Measurements from ENCODE around the gene RAB44. TPM values are rescaled to one million over a fixed set of nuclear protein-coding genes. Genes with fewer than 3 reads are reported as not detected.

The RAB44 gene
- total RNA-seq, 1 experiment from 2014 or later: not detected

DNA sequence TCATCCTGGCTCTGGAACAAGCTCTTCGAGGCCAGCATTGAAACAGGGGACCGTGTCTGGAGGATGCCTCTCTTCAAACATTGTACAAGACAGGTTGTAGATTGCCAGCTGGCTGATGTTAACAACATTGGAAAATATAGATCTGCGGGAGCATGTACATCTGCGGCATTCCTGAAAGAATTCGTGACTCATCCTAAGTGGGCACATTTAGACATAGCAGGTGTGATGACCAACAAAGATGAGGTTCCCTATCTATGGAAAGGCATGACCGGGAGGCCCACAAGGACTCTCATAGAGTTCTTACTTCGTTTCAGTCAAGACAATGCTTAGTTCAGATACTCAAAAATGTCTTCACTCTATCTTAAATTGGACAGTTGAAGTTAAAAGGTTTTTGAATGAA lies 22.7 kb upstream of the RAB44 start:
- no peak overlapping the region for H2BK15ac ChIP-seq (ENCODE audit: low read depth, low read length)
- WGBS (ENCODE audit: extremely low coverage, insufficient read length, low lambda C conversion rate): no CpG with 5 or more reads among the region's 7 CpGs

More for the DNA sequence above, 22.7 kb upstream of the RAB44 start:
- Histone ChIP-seq H3K79me2 (ENCODE audit: insufficient read depth, low read length) (no peaks in the 10 kb centered on the region), H3K27ac (ENCODE audit: insufficient read length, low read depth, low read length) (no peak overlapping the region), H3K14ac (ENCODE audit: insufficient read depth, low read length) (no peak overlapping the region), H2AK5ac (ENCODE audit: insufficient read length, low read length) (no peak overlapping the region), H3K79me1 (ENCODE audit: insufficient read depth, low read depth, low read length, poor library complexity, severe bottlenecking) (no peaks in the 10 kb centered on the region), H2AFZ (ENCODE audit: low read length) (no peak overlapping the region), H2BK120ac (ENCODE audit: low read depth, low read length, poor library complexity, severe bottlenecking) (no peak overlapping the region), H2BK20ac (ENCODE audit: low read depth, low read length, poor library complexity, severe bottlenecking) (no peak overlapping the region), H4K8ac (replicated peaks; ENCODE audit: insufficient read length, low read depth, low read length) (no peak overlapping the region), H3K4me2 (ENCODE audit: insufficient read depth, insufficient read length, low read length) (no peak overlapping the region), H3T11ph (ENCODE audit: low read length) (no peak overlapping the region), H3K27me3 (ENCODE audit: insufficient read depth, low read length) (peaks cover 5% of the 10 kb centered on the region; the same call in 1 of the 2 replicates), H2BK12ac (ENCODE audit: insufficient read length, low read depth, low read length) (no peak overlapping the region), H3K23me2 (ENCODE audit: insufficient read length, low read depth, low read length, poor library complexity, severe bottlenecking) (peaks cover 10% of the 10 kb centered on the region), H2BK5ac (ENCODE audit: insufficient read length, low read length) (no peak overlapping the region), H4K5ac (ENCODE audit: insufficient read length, low read depth, low read length) (no peak overlapping the region), H3K23ac (ENCODE audit: insufficient read length, low read depth, low read length) (no peak overlapping the region), H3K56ac (ENCODE audit: insufficient read length, low read depth, low read length) (no peak overlapping the region), H3K9ac (ENCODE audit: extremely low read depth, insufficient read length, low read length) (no peak overlapping the region), H3K4ac (ENCODE audit: low read depth, low read length) (no peak overlapping the region), H3K4me1 (ENCODE audit: insufficient read depth, low read length) (peaks cover 6% of the 10 kb centered on the region; the same call in 1 of the 2 replicates), H3K18ac (ENCODE audit: insufficient read length, low read depth, low read length) (no peak overlapping the region), H4K20me1 (ENCODE audit: control insufficient read depth, insufficient read depth, insufficient read length) (no peaks in the 10 kb centered on the region), H4K91ac (ENCODE audit: insufficient read length, low read depth, low read length) (no peak overlapping the region), H3K9me3 (ENCODE audit: control insufficient read depth, low read depth, low read length) (no peaks in the 10 kb centered on the region)
- Mint-ChIP-seq H3K27me3 (ENCODE audit: low read depth) (peaks cover 15% of the 10 kb centered on the region), H3K4me3 (no peak overlapping the region), H3K27ac (peak overlapping the region in 1 of 3 experiments; percentile 21; a peak in 1 of 7 replicates), H3K4me1 (peaks cover 33 to 36% of the 10 kb centered on the region in 2 experiments), H3K36me3 (ENCODE audit: insufficient read depth in 1 of 3, low read depth in 3 of 3) (no peaks in the 10 kb centered on the region), H3K9me3 (no peaks in the 10 kb centered on the region; a peak in 1 of 5 replicates)
- TF ChIP-seq, protein P1, sequence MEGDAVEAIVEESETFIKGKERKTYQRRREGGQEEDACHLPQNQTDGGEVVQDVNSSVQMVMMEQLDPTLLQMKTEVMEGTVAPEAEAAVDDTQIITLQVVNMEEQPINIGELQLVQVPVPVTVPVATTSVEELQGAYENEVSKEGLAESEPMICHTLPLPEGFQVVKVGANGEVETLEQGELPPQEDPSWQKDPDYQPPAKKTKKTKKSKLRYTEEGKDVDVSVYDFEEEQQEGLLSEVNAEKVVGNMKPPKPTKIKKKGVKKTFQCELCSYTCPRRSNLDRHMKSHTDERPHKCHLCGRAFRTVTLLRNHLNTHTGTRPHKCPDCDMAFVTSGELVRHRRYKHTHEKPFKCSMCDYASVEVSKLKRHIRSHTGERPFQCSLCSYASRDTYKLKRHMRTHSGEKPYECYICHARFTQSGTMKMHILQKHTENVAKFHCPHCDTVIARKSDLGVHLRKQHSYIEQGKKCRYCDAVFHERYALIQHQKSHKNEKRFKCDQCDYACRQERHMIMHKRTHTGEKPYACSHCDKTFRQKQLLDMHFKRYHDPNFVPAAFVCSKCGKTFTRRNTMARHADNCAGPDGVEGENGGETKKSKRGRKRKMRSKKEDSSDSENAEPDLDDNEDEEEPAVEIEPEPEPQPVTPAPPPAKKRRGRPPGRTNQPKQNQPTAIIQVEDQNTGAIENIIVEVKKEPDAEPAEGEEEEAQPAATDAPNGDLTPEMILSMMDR (conservative IDR thresholded peaks at IDR 0.05): no peak
- no peak for DNase-seq
